A673 (cell line): ENCODE data around the gene EFCAB6.

Experiments
- EZH2 ChIP-seq: fragments of 200-600 bp; sonication (generic); IDR thresholded peaks from 2 replicates; pipeline ENCODE4 v1.6.1; 2017; ENCODE audit warnings: borderline replicate concordance, low read depth, mild to moderate bottlenecking, mixed read lengths, antibody characterized with exemption, low read length; ENCODE audit not compliant: poor library complexity, severe bottlenecking
- TF ChIP-seq, protein P1 (sequence below): fragments of 300-800, 200-600 bp; sonication (generic); conservative IDR thresholded peaks from 2 replicates; pipeline ENCODE4 v1.5.1; 2017; ENCODE audit warnings: low read depth, mild to moderate bottlenecking, antibody characterized with exemption, low read length, moderate library complexity, mixed read lengths

DNA sequence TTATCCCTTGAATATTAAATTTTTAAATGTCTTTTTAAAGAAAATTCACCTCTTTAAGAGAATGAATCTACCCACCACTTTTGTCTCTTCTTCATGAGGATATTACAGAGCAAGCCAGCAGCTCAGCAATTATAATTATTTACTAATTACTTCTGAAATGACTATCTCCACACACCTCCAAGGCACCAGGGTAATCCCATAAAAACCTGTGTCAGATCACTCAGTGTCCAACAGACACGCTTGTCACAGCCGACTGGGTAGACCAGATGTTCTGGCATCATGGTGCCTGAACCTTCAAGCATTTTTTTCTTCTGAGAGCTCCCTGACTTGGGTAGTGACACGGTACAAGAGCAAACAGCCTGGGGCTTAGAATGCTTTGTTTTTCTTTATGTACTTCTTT lies 61.4 kb downstream of the EFCAB6 start:
- TF ChIP-seq, protein P1, sequence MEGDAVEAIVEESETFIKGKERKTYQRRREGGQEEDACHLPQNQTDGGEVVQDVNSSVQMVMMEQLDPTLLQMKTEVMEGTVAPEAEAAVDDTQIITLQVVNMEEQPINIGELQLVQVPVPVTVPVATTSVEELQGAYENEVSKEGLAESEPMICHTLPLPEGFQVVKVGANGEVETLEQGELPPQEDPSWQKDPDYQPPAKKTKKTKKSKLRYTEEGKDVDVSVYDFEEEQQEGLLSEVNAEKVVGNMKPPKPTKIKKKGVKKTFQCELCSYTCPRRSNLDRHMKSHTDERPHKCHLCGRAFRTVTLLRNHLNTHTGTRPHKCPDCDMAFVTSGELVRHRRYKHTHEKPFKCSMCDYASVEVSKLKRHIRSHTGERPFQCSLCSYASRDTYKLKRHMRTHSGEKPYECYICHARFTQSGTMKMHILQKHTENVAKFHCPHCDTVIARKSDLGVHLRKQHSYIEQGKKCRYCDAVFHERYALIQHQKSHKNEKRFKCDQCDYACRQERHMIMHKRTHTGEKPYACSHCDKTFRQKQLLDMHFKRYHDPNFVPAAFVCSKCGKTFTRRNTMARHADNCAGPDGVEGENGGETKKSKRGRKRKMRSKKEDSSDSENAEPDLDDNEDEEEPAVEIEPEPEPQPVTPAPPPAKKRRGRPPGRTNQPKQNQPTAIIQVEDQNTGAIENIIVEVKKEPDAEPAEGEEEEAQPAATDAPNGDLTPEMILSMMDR: no peak
- TF ChIP-seq EZH2: no peak
